T-helper 1 cell (primary cell): Measurements from ENCODE around the gene POLDIP2.
"Not testable (repeated sequence)": the region's sequence is repeated elsewhere in the genome, so short reads cannot be mapped to it uniquely, and the experiment has no call there.

Experiments used
- DNase-seq, 5 donors: peaks; one replicate each; pipeline ENCODE4 v3.0.0-alpha.2; 2012 to 2020

Gene POLDIP2

GRCh38 chr17:28364665-28365363 is 7.5 kb upstream of the POLDIP2 start, which contains the start of gene SEBOX:
Gene SEBOX (minus strand): TSS chr17:28365199. CDS start chr17:28365151, 48 bp downstream.
- DNase-seq, result no peak

- DNase-seq, result no peak
Observed at GRCh38 chr17:28363776-28364650, 6.7 kb upstream of the POLDIP2 start.

- DNase-seq, result no peak
Observed at GRCh38 chr17:28363186-28363585, 5.9 kb upstream of the POLDIP2 start.

- no peak for DNase-seq
Observed at GRCh38 chr17:28357901-28358197, 522 bp upstream of the POLDIP2 start.

DNA sequence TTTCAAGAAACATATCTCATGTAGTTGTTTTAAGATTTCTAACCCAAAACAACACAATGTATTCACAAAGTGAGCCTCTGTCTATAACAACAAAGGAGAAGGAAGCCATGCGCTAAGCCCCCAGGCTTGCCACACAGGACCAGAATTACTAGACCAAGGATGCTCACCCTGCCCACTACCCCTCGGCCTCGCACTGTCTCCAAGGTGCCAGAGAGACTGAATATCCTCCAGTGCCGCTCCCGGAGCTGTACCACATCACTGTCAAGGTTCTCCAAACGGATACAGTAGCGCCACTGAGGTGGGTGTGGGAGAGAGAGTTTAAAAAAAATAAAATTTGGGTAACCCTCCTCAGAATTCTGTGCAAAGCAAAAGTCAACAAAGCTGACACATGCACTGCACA is 7.1 kb downstream of the POLDIP2 start:
- DNase-seq, result no peak

DNA sequence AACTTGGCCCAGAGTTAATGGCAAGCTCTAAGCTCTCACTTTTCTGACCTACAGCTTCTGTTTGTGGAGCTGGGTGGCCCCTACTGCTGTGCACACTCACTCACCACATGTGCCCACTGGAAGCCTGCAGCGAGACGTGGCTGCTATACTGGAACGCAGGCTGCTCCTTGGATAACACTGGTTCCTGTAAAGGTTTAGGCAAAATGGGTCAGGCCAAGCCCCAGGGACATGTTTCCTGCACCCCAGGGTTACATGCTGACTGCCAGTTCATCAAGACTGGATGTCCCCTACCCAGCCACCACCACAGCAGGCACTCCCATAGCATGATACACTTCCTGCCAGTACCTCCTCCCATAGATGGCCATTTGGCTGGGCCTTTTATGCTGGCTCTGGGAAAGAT is 8.3 kb downstream of the POLDIP2 start:
- DNase-seq, result no peak

DNA sequence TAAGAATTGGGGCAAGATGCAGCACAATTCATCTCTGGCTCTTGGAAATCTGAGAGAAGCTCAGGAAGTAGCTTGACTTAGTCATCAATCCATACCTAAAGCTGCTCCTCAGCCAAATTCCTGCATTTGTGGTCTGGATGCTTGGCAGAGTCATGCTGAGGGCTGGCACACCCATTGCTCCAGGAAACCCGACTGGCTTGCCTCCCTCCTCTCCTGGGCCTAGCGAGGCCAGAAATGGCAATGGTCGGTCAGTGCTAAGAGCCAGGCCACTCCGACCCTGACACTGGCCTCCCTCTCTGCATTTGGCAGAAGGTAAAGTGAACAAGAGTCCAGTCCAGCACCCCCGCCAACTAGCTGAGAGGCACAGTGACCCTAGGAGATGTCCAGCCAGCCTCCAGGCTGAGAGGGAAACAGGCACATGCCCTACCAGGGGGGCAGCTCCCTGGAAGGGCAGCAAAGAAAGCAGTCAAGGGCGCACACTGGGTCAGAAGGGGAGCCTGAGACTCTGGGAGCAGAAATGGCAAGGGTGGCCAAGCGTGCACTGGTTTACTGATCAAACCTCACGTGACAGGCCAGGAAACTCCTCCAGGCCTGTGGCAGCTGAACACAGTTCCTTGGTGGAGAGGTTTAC is 10.0 kb downstream of the POLDIP2 start:
- no peak for DNase-seq

DNA sequence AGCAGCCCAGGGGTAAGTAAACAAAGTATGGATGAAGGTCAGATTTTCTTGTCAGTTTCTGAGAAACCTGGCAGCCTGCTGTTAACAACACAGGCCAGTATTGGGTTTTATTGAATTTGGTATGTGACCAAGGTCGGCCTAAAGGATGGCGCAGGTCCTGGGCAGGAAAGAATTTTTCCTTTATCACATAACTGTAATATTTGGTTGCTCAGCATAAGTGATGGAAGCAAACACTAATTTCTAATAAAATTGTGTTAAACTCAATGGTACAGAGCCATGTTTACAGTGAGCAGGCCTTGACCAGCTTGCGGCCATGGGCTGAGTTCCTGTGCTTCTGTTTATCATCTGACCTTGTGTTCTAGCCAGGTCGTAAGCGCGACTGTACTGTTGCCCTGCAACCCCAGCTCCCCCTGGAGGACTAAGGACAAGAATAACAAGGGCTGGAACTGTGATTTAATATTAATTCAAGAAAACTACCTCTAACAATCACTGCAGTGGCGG is 10.5 kb downstream of the POLDIP2 start:
- no peak for DNase-seq

DNA sequence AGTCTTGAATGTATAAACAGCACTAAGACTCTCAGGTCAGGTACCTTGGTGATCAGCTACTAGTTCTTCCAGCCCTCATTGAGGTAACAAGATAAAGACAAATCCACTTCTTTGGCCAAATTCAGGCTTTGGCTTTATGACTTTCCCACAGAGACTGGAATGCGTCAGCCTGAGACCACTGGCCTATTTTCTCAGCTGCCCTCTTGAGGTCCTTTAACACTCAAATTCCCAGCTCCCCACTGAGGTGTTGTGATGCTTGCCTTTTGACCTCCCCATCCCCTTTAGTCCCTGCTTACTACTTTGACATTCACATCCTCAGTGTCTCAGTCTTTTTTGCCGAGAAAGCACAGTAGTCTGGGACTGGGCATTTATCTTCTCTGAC is 11.1 kb downstream of the POLDIP2 start:
- DNase-seq, result no peak

DNA sequence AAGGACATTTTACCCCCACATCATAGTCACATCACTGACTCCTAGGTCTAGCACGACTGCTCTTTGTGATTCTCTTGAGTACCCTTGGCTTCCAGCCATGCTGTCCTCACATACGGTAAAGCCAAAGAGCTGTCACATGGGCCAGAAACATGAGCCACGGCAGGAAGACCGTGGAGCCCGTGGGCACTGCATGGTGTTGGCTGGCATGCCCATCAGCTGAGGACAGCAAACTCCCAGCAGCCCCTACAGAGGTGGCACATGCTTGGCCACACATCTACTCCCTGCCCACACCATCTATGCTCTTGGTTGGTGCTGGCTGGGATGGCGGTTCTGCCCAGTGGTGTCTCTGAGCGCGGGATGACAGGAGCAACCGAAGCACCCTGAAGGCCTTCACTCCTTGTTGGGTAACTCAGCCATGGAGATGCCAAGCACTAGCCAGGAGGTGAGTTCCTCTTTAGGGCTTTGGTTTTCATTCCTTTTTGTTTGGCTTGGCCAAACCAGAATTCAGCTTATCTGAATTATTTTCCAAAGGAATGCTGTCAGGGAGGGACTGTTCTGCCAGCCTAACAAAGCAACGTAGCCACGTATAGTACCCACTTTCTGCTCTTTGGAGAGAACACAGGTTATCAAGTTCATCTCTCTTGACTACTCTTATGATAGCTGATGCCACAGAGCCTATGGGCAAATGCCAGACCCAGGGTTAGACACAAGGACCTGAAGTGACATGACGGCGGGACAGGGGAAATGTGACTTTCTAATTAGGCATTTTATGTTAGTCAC is 11.7 kb downstream of the POLDIP2 start:
- DNase-seq, result no peak

DNA sequence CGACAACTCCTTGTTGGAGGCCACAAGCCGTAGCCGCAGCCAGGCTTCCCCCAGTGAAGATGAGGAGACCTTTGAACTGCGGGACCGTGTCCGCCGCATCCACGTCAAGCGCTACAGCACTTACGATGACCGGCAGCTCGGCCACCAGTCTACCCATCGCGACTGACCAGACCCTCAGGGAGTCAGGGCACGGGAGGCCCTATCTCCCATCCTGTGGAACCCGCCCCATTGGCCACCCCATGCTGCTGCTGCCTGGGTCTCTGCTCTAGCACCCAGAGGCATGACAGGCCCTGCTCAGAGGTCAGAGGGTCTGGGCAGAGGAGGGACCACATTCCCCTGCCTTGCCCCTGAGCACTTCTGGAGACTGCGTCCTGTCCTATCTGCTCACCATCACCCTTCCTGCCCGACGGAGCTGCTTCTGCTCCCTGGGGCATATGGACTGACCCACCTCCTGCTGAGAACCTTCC is 12.9 kb downstream of the POLDIP2 start:
- DNase-seq, result no peak

DNA sequence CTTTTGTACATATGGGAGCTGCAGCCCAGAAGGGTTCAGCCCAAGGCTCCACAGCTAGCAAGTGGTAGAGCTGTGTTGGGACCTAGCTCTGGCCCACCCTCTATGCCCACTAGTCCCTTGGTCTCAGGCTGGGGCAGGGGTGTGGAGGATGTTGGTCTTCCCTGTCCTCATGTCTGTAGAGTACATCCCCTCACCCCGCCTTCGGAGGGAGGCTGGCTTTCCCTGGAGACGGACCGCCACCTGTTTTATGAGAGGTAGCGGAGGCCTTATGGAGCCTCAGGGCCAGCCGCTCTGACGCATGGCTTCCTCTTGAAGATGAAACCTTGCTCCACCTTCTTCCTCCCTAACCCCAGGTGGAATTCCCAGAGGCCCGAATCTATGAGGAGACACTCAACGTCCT is 13.3 kb downstream of the POLDIP2 start:
- DNase-seq, result no peak

DNA sequence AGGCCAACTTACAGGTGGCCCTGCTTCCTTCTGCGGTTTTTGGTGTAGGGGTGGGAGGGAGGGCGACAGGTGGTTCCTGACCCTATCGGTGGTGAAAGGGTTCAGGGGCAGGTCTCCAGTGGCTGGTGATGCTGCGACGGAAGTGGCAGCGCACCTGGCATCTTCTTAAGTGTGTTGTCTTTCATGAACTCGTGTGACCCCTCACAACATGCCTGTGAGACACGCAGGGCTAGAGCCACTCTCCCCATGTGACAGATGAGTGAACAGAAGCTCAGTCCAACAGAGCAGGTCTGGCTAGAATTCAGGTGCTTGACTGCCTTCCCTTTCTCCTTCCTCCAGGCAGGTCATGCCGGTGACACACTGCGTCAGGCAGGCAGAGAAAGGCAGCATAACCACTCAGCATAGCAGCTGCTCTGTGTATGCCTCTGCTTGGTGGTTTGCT is 13.8 kb downstream of the POLDIP2 start:
- DNase-seq, result no peak

GRCh38 chr17:28342313-28342712 is 15.0 kb downstream of the POLDIP2 start:
- no peak for DNase-seq

DNA sequence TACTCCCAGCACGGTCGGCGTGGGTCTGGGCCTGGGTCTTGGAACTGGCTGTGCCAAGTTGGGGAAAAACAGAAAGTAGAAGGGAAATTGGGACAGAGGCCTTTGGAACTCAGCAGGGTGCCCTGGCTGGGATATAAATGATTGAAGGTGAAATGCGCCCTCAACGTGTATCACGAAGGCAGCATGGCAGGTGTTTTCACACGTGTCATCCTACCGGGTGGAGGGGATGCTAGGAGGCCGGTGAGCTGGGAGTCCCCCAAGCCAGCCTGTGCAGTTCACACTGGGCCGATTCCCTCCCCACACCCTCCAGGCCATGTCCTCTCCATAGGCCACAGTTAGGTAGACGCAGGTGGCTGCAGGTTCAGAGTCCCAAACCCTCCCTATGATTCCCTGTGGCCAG is 15.8 kb downstream of the POLDIP2 start:
- DNase-seq, result no peak

DNA sequence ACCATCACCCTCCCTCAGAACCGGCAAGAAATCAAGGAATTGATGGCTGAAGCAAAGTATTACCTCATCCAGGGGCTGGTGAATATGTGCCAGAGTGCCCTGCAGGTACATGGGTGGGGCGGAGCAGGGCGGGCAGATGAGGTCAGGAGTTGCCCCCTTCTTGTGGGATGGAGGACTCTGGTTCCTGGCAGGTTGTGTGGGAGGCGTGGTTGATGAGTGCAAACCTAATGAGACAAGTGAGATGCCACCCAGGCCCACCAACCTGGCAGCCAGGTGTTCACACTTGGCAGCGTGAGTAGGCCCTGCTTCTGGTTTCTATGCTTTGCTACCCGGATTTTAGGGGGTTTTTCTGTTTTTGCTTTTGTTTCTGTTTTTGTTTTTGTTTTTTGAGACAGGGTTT is 17.0 kb downstream of the POLDIP2 start:
- no peak for DNase-seq

DNA sequence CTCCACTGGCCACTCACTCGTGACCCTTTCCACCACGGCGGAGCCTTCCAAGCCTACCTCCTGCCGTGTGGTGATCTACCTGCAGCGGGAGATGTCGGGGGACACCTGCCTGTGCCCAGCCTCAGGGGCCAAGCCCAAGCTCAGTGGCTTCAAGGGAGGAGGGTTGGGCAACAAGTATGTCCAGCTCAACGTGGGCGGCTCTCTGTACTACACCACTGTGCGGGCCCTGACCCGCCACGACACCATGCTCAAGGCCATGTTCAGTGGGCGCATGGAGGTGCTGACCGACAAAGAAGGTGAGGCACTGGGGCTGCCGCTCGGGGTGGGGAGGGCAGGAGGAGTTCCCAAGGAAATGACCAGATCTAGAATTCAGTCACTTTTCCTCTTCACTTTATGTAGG is 17.9 kb downstream of the POLDIP2 start:
- DNase-seq, result no peak

- DNase-seq, result not testable (repeated sequence)
Observed at GRCh38 chr17:28338769-28339212, 18.5 kb downstream of the POLDIP2 start.

DNA sequence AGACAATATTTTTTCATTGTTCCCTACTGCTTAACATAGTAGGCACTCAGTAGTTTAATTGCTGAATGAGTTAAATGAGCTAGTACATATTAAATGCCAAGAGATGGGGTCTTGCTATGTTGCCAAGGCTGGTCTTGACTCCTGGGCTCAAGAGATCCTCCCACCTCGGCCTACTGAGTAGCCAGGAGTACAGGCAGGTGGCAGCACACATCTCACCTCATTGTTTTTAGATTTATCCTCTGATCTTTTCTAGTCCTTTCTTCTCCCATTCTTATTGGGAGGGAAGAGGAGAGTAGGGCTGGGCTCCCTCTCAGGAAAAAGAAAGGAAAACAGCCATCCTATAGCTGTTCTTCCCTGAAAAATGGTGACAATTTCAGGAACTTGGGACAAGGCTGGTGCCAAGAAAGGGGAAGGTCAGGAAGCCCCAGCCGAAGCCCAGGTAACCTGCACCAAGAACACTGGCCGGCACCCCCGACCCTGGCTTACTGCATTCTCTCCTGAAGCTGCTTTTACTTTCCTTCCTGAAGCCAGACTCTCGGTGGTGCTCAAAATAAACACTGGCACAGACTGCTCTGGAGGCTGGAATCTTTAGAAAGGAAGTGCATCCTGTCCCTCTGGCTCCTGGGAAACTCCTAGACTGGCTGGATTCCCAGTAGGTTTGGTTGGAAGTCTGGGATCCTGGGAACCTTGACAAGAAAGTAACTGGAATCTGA is 19.1 kb downstream of the POLDIP2 start:
- no peak for DNase-seq

DNA sequence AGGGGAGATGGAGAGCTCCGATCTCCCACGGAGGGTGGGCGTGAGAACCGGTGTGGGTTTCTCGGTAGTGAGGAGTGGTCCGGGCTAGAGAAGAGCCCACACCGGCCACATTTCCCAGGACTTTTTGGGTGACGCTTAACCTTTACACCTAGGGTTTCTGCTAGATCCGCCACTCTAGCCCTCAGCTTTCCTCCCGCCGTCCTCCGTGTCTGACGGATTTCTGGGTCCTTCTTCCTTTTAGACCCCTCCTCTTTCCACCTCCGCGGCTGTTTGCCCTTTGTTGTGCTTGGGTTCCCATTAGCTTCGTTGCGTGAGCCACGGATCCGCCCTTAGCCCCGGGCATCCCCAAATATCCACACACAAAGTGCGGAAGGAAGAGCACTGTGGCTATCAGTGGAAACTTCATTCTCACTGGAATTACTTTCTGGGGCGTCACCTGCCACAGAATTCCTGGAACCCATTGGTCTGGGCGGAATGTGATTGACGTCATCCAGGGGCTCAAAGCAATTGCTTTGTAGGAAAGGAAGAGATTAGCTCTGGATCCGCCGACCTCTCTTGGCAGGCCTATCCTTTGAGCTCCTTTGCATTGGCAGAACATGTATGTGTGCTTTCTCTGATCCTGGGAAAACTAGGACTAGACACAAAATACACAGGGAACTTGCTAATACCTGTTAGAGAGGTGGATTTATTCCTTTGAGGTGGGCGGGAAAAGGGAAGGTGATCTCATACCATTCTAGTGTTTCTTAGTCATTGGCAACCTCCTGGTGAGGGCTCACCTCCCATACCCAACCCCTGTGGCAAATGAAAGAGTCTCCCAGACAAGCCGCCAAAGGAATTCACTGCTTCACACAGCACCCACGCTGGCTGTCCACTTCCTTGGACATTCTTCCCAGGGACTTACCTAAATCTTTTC is 21.1 kb downstream of the POLDIP2 start:
- no peak for DNase-seq
